ENCODE results near the gene TSEN34. TPM values are rescaled to one million over a fixed set of nuclear protein-coding genes. Genes with fewer than 3 reads are reported as not detected.
"Not testable (repeated sequence)": the region's sequence is repeated elsewhere in the genome, so short reads cannot be mapped to it uniquely, and the experiment has no call there.

The TSEN34 gene
- total and polyA plus RNA-seq, 2 experiments from 2014 or later, result 36.6 to 53.4 TPM

GRCh38 chr19:54193011-54193410 lies 1.9 kb downstream of the TSEN34 start:
- Histone ChIP-seq H3K4me1 (ENCODE audit: insufficient read depth) (peaks cover 7% of the 10 kb centered on the region; the same call in 1 of the 2 replicates), H3K79me2 (replicated peaks; ENCODE audit: insufficient read depth) (peaks cover 31% of the 10 kb centered on the region), H3K27ac (ENCODE audit: low read depth) (no peak overlapping the region), H3K36me3 (ENCODE audit: insufficient read depth) (peaks cover 23% of the 10 kb centered on the region), H2AFZ (no peak overlapping the region), H4K20me1 (replicated peaks; ENCODE audit: insufficient read depth) (peaks cover 14% of the 10 kb centered on the region; the same call in 1 of the 2 replicates), H3K9me2 (ENCODE audit: insufficient read depth) (no peaks in the 10 kb centered on the region), H3F3A (replicated peaks; ENCODE audit: low read depth) (peaks cover 18% of the 10 kb centered on the region), H3K4me2 (no peak overlapping the region), H3K4me3 (no peak overlapping the region), H3K27me3 (ENCODE audit: insufficient read depth) (no peaks in the 10 kb centered on the region)
- Mint-ChIP-seq H3K9me3 (no peaks in the 10 kb centered on the region), H3K27ac (no peak overlapping the region), H3K27me3 (ENCODE audit: insufficient read depth, low read depth, poor library complexity) (peaks cover 18% of the 10 kb centered on the region), H3K4me3 (peak overlapping the region; percentile 88), H3K36me3 (ENCODE audit: low read depth) (peaks cover 41% of the 10 kb centered on the region), H3K4me1 (peaks cover 18% of the 10 kb centered on the region)
- TF ChIP-seq NANOG (IDR thresholded peaks at IDR 0.05; ENCODE audit: borderline replicate concordance) (no peak), JUNB (IDR thresholded peaks at IDR 0.05; ENCODE audit: unreplicated experiment) (no peak), CTCF (conservative IDR thresholded peaks at IDR 0.05; ENCODE audit: low read depth in 2 of 2) (no peak), CREB1 (CRISPR knock-in tag; IDR thresholded peaks at IDR 0.05; ENCODE audit: low read depth) (no peak), STAT1 (IDR thresholded peaks at IDR 0.05; ENCODE audit: unreplicated experiment) (no peak), EZH2 (IDR thresholded peaks at IDR 0.05; ENCODE audit: low read depth, unreplicated experiment) (no peak), ZNF114 (CRISPR knock-in tag; IDR thresholded peaks at IDR 0.05) (no peak), REST (IDR thresholded peaks at IDR 0.05; ENCODE audit: unreplicated experiment) (no peak), EZH2phosphoT487 (IDR thresholded peaks at IDR 0.05; ENCODE audit: unreplicated experiment) (no peak)
- no peak for DNase-seq (ENCODE audit: low spot score)
- ATAC-seq, result no peak

GRCh38 chr19:54194463-54194862 lies 3.4 kb downstream of the TSEN34 start:
- Mint-ChIP-seq H3K4me1 (peaks cover 17% of the 10 kb centered on the region), H3K27me3 (ENCODE audit: insufficient read depth, low read depth, poor library complexity) (peaks cover 14% of the 10 kb centered on the region), H3K36me3 (ENCODE audit: low read depth) (peaks cover 43% of the 10 kb centered on the region)
- not testable (repeated sequence) for H3K9me2 ChIP-seq (ENCODE audit: insufficient read depth); H3K4me3 Mint-ChIP-seq; H3K4me2 ChIP-seq; DNase-seq (ENCODE audit: low spot score); H3K27ac ChIP-seq (ENCODE audit: low read depth); H3K4me3 ChIP-seq; H3K4me1 ChIP-seq (ENCODE audit: insufficient read depth); H3K9me3 Mint-ChIP-seq; H3K27ac Mint-ChIP-seq; H2AFZ ChIP-seq; ATAC-seq; H3K27me3 ChIP-seq (ENCODE audit: insufficient read depth)
- peaks cover 22% of the 10 kb centered on the region for H3F3A ChIP-seq (replicated peaks; ENCODE audit: low read depth)
- peaks cover 23% of the 10 kb centered on the region for H3K36me3 ChIP-seq (ENCODE audit: insufficient read depth)
- peaks cover 22% of the 10 kb centered on the region for H3K79me2 ChIP-seq (replicated peaks; ENCODE audit: insufficient read depth)
- H4K20me1 ChIP-seq (replicated peaks; ENCODE audit: insufficient read depth), result peaks cover 10% of the 10 kb centered on the region; the same call in 1 of the 2 replicates

Data from GM23338 (cell line).